Smooth muscle cell (in vitro differentiated cells): ENCODE measurements around the gene HAPLN1. TPM values are rescaled to one million over a fixed set of nuclear protein-coding genes. Genes with fewer than 3 reads are reported as not detected.

Experiments
- DNase-seq: peaks from one replicate; lab custom pipeline; 2025; ENCODE audit not compliant: unreplicated experiment; lab: John Stamatoyannopoulos, UW
- H2AFZ ChIP-seq: fragments of 200-600 bp; sonication (generic); 2 replicates; pipeline ENCODE4 v1.6.0; 2016; ENCODE audit warnings: antibody characterized with exemption, low read depth, mild to moderate bottlenecking
- H3F3A ChIP-seq: fragments of 200-600 bp; sonication (generic); 2 replicates; pipeline ENCODE4 v1.6.0; 2017; ENCODE audit warnings: antibody characterized with exemption, low read depth
- H3K27ac ChIP-seq: fragments of 200-600 bp; sonication (generic); 2 replicates; pipeline ENCODE4 v1.5.1; 2016; ENCODE audit warnings: low read depth, mild to moderate bottlenecking
- H3K27me3 ChIP-seq: fragments of 200-600 bp; sonication (generic); 2 replicates; pipeline ENCODE4 v1.6.1; 2016; ENCODE audit warnings: low read depth, mild to moderate bottlenecking
- H3K36me3 ChIP-seq: fragments of 200-600 bp; sonication (generic); 2 replicates; pipeline ENCODE4 v1.5.1; 2016; ENCODE audit warnings: low read depth
- H3K4me1 ChIP-seq: fragments of 200-600 bp; sonication (generic); 2 replicates; pipeline ENCODE4 v1.5.1; 2016; ENCODE audit warnings: low read depth
- H3K4me2 ChIP-seq: fragments of 200-600 bp; sonication (generic); 2 replicates; pipeline ENCODE4 v1.6.0; 2016; ENCODE audit warnings: mild to moderate bottlenecking
- H3K4me3 ChIP-seq: fragments of 200-600 bp; sonication (generic); 2 replicates; pipeline ENCODE4 v1.5.1; 2016; ENCODE audit warnings: mild to moderate bottlenecking
- H3K79me2 ChIP-seq: fragments of 200-600 bp; sonication (generic); 2 replicates; pipeline ENCODE4 v1.6.0; 2016; ENCODE audit warnings: low read depth, mild to moderate bottlenecking
- H3K9ac ChIP-seq: fragments of 200-600 bp; sonication (generic); 2 replicates; pipeline ENCODE4 v1.6.0; 2016; ENCODE audit warnings: low read depth
- H3K9me3 ChIP-seq: fragments of 200-600 bp; sonication (generic); replicated peaks from 2 replicates; pipeline ENCODE4 v1.5.1; 2016; ENCODE audit warnings: low read depth
- H4K20me1 ChIP-seq: fragments of 200-600 bp; sonication (generic); 2 replicates; pipeline ENCODE4 v1.6.0; 2016; ENCODE audit warnings: low read depth
- WGBS: methylation state at CpG from one replicate; pipeline ENCODE4 v1.1.7; 2016; ENCODE audit warnings: low lambda C conversion rate; 5-methylcytosine and 5-hydroxymethylcytosine counted together
- polyA plus RNA-seq: library from polyadenylated mRNA; unstranded; fragments of >200 nt; fragmentation: Nextera tagmentation; extraction: Ambion mirVana; gene quantifications from 2 replicates; pipeline ENCODE4 v1.2.1, GENCODE V29; 2016
- total RNA-seq: library from RNA; depleted of rRNA; stranded (reverse); fragments of >200 nt; gene quantifications from 2 replicates; pipeline ENCODE4 v1.2.3, GENCODE V29; 2014
- TF ChIP-seq, protein P1 (sequence below): fragments of 200-600 bp; sonication (generic); IDR thresholded peaks from 2 replicates; pipeline ENCODE4 v1.5.1; 2017; ENCODE audit warnings: borderline replicate concordance, mild to moderate bottlenecking, antibody characterized with exemption; ENCODE audit not compliant: insufficient read depth, poor library complexity, severe bottlenecking

HAPLN1 gene
- total and polyA plus RNA-seq, 2 experiments from 2014 or later: 69.8 to 119 TPM

DNA sequence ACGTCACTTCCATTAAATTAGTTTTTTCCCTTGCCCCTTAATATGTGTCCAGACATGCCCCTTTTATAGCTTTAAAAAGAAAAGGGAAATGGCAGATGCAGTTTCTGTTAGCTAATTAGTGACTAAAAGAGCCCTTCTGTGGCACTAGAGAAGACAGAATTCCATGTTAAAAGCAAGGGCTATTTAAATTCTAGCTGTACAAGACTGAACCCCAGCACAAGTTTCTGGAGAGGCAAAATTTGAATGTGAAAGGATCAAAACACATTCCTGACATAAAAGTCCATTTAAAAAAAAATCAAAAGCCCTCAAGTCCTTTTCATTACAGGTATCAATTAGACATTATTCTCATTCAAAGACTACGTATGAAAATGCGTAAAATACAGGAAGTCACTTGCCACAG lies 78.7 kb downstream of the HAPLN1 start:
- Histone ChIP-seq H3K4me1 (peaks cover 28% of the 10 kb centered on the region), H3K9me3 (no peaks in the 10 kb centered on the region), H3K27me3 (no peaks in the 10 kb centered on the region), H3F3A (peaks cover 16% of the 10 kb centered on the region), H3K4me3 (no peak overlapping the region), H4K20me1 (no peaks in the 10 kb centered on the region), H3K27ac (peak overlapping the region; percentile 73), H3K4me2 (no peak overlapping the region), H3K79me2 (no peaks in the 10 kb centered on the region), H2AFZ (no peak overlapping the region), H3K36me3 (no peaks in the 10 kb centered on the region), H3K9ac (no peak overlapping the region)
- no peak for DNase-seq
- 61% methylated on average over 3 of the region's 3 CpGs for WGBS
- TF ChIP-seq, protein P1, sequence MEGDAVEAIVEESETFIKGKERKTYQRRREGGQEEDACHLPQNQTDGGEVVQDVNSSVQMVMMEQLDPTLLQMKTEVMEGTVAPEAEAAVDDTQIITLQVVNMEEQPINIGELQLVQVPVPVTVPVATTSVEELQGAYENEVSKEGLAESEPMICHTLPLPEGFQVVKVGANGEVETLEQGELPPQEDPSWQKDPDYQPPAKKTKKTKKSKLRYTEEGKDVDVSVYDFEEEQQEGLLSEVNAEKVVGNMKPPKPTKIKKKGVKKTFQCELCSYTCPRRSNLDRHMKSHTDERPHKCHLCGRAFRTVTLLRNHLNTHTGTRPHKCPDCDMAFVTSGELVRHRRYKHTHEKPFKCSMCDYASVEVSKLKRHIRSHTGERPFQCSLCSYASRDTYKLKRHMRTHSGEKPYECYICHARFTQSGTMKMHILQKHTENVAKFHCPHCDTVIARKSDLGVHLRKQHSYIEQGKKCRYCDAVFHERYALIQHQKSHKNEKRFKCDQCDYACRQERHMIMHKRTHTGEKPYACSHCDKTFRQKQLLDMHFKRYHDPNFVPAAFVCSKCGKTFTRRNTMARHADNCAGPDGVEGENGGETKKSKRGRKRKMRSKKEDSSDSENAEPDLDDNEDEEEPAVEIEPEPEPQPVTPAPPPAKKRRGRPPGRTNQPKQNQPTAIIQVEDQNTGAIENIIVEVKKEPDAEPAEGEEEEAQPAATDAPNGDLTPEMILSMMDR: no peak

DNA sequence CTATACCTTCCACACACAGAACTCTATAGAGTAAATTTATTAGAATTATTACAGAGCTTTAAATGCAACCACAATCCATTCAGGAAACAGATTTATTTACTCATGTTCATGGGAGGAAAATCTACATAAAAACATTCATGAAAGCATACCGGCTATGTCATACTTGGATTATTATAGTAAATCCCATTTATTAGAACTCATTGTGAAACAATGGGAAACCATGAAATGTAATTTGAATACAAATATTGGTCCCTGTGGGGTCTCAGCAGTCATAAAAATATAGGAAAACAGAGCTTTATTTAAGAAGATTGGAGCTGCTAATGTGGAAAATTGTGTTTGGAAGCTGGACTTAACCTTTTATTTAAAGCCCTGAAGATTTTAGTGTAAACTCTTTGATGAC lies 80.7 kb downstream of the HAPLN1 start:
- Histone ChIP-seq H3K36me3 (no peaks in the 10 kb centered on the region), H3K9me3 (no peaks in the 10 kb centered on the region), H3K4me3 (no peak overlapping the region), H3K79me2 (no peaks in the 10 kb centered on the region), H3K27me3 (no peaks in the 10 kb centered on the region), H3K4me1 (peaks cover 38% of the 10 kb centered on the region), H4K20me1 (no peaks in the 10 kb centered on the region), H3K27ac (peak overlapping the region; percentile 73), H3K9ac (no peak overlapping the region), H2AFZ (no peak overlapping the region), H3F3A (peaks cover 16% of the 10 kb centered on the region), H3K4me2 (peak overlapping the region; percentile 65)
- WGBS: 29% methylated on average over 1 of the region's 1 CpG
- no peak for DNase-seq
- TF ChIP-seq, protein P1: no peak

- Histone ChIP-seq H3K4me3 (no peak overlapping the region), H3F3A (peaks cover 3% of the 10 kb centered on the region), H3K27ac (no peak overlapping the region), H3K9ac (no peak overlapping the region), H3K4me2 (peak overlapping the region; percentile 27), H4K20me1 (no peaks in the 10 kb centered on the region), H3K9me3 (no peaks in the 10 kb centered on the region), H3K79me2 (no peaks in the 10 kb centered on the region), H3K36me3 (no peaks in the 10 kb centered on the region), H2AFZ (peak overlapping the region; percentile 59), H3K4me1 (peaks cover 35% of the 10 kb centered on the region), H3K27me3 (no peaks in the 10 kb centered on the region)
- TF ChIP-seq, protein P1: no peak
- WGBS: 63% methylated on average over 6 of the region's 6 CpGs
- DNase-seq: no peak
Observed at GRCh38 chr5:83636156-83636555, 84.5 kb downstream of the HAPLN1 start.

DNA sequence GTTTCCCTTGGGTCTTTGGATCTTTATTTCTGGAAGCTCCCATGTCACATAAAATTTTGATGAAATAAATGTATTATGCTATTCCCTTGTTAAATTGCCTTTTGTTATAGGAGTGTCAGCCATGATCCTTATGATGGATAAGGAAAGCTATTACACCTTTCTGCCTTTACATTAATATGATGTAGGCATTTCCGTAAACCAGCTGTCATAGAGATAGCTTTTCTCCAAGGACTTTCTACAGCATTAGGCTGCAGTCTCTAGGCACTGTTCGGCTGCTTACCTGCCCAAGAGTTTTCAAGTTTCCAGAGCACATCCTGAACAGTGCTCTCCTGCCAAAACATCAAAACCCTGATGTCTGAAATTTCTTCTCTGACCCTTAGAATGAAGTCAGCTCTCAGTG lies 87.4 kb downstream of the HAPLN1 start:
- H3K4me3 ChIP-seq: no peak overlapping the region
- TF ChIP-seq, protein P1: no peak
- 87% methylated on average over 2 of the region's 2 CpGs for WGBS
- H3K4me1 ChIP-seq: peaks cover 28% of the 10 kb centered on the region
- H4K20me1 ChIP-seq: no peaks in the 10 kb centered on the region
- peak overlapping the region; percentile 56 for H3K27ac ChIP-seq
- no peaks in the 10 kb centered on the region for H3K79me2 ChIP-seq
- no peak overlapping the region for H2AFZ ChIP-seq
- H3K9ac ChIP-seq: no peak overlapping the region
- no peak for DNase-seq
- no peaks in the 10 kb centered on the region for H3K27me3 ChIP-seq
- peaks cover 6% of the 10 kb centered on the region for H3F3A ChIP-seq
- no peaks in the 10 kb centered on the region for H3K9me3 ChIP-seq
- peak overlapping the region; percentile 19 for H3K4me2 ChIP-seq
- no peaks in the 10 kb centered on the region for H3K36me3 ChIP-seq
